HG03469 (cell line): ENCODE results near the gene ISM2.

Experiments
- ATAC-seq: cut with Tn5 transposase; IDR thresholded peaks from one replicate; pipeline ENCODE4 v1.9.1; 2021; ENCODE audit warnings: mild to moderate bottlenecking, moderate library complexity, moderate number of reproducible peaks; ENCODE audit not compliant: unreplicated experiment

Gene ISM2

GRCh38 chr14:77469539-77469938, 29.1 kb downstream of the ISM2 start:
- ATAC-seq, result no peak

- ATAC-seq, result no peak
These were observed 29.5 kb downstream of the ISM2 start for GRCh38 chr14:77469067-77469505.

DNA sequence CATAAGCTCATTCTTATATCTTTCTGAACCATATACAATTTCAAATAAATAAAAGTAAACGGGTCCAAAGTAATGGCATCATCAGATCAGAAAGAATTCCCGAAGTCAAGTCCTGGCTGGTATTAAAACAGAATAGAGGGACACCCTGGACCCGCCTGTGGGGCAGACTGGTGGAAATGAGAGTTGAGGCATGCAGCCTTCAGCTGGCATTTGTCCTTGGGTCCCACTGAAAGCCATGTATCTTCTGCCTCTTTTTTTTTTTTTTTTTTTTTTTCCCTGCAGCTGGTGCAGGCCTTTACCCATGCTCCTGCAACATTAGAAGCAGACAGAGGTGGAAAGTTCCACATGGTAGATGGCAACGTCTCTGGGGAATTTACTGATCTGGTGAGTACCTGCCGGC, 30.8 kb downstream of the ISM2 start:
- ATAC-seq, result no peak

- no peak for ATAC-seq
These were observed 39.4 kb downstream of the ISM2 start for GRCh38 chr14:77459072-77459723.

GRCh38 chr14:77458249-77458950, 40.2 kb downstream of the ISM2 start:
- ATAC-seq, result no peak

- ATAC-seq, result peak; percentile 87
These were observed 40.9 kb downstream of the ISM2 start, which contains the start of the genes AHSA1 and VIPAS39 for GRCh38 chr14:77457522-77458248. TSS of gene AHSA1 (plus strand) at chr14:77458093. CDS start at chr14:77458190, 97 bp downstream. TSS of gene VIPAS39 (minus strand) at chr14:77457601. CDS start at chr14:77454102, 3,499 bp downstream.

- ATAC-seq, result peak; percentile 2
These were observed 41.5 kb downstream of the ISM2 start for GRCh38 chr14:77457115-77457521.

DNA sequence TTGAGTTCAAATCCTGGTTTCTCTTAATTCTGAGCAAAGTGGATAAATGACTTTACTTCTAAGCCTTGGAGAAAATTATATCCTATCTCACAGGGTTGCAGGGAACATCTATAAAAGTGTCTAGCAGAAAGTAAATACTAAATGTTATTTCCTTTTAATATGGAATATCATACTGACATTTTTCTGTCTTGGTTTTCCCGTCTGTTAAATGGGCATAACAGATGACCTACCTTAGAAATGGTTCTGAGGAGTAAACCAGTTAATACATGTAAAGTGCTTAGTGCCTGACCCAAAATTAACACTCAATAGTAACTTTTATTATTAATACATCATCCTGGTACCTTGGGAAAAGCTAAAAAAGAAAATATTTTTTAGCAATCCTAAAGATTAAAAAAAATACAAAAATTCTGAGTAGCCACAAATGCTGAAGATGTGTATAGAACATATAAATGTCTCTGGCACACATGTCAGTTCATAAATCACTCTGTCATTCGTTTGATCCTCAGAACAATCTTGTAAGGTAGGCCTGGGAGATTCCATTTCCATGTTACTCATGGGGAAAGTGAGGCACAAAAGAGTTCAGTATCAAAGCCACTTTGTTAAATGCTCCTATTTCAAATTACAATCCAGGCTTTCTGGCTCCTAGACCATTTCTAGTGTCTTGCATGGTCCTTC, 42.5 kb downstream of the ISM2 start:
- ATAC-seq, result no peak

GRCh38 chr14:77442196-77442595, 56.4 kb downstream of the ISM2 start:
- no peak for ATAC-seq

- ATAC-seq, result no peak
These were observed 58.8 kb downstream of the ISM2 start for GRCh38 chr14:77439861-77440260.

GRCh38 chr14:77438596-77438995, 60.0 kb downstream of the ISM2 start:
- no peak for ATAC-seq

GRCh38 chr14:77436042-77436441, 62.6 kb downstream of the ISM2 start:
- no peak for ATAC-seq

DNA sequence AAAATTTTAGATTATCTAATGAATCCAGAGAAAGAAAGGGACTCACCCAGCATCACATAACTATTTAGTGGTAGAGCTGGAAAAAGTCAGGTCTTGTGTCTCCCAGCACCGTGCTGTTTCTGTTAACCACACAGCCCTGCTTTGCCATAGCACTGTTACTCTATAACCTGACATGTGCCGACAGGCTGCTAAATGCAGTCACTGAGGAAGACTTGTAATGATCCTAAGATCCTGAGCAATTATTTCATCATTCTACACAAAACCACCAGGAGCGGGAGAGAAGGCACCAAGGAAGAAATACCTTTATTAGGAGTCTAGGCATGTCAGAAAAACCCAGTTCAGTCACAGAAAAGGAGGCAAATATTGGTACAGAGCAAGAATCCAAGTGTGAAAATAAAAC, 72.2 kb downstream of the ISM2 start:
- ATAC-seq, result no peak

- no peak for ATAC-seq
These were observed 73.8 kb downstream of the ISM2 start for GRCh38 chr14:77424862-77425261.
